Dendritic cell treated with granulocyte-macrophage colony-stimulating factor and Interleukin-4, amounts not matched to agents 40 ng/mL and 50 ng/mL, for 4 days (primary cell): ENCODE measurements around the gene ARHGAP24.

Experiments
- H3K27ac Mint-ChIP-seq: one replicate; pipeline ENCODE4 v1.8.0; 2022; ENCODE audit warnings: mild to moderate bottlenecking, mixed read lengths
- H3K27me3 Mint-ChIP-seq: one replicate; pipeline ENCODE4 v1.8.0; 2022; ENCODE audit warnings: mild to moderate bottlenecking, mixed read lengths
- H3K36me3 Mint-ChIP-seq: one replicate; pipeline ENCODE4 v1.8.0; 2022; ENCODE audit warnings: low read depth, mixed read lengths
- H3K4me1 Mint-ChIP-seq: one replicate; pipeline ENCODE4 v1.8.0; 2022; ENCODE audit warnings: low read depth, mixed read lengths
- H3K4me3 Mint-ChIP-seq: one replicate; pipeline ENCODE4 v1.8.0; 2022; ENCODE audit warnings: mild to moderate bottlenecking, moderate library complexity, mixed read lengths
- H3K9me3 Mint-ChIP-seq: one replicate; pipeline ENCODE4 v1.8.0; 2022; ENCODE audit warnings: mixed read lengths
- intact Hi-C: fragments of 100-400 bp; cut with micrococcal nuclease; formaldehyde crosslinking; loops from one replicate; pipeline ENCODE4 v1.15.0; 2022

Gene ARHGAP24

DNA sequence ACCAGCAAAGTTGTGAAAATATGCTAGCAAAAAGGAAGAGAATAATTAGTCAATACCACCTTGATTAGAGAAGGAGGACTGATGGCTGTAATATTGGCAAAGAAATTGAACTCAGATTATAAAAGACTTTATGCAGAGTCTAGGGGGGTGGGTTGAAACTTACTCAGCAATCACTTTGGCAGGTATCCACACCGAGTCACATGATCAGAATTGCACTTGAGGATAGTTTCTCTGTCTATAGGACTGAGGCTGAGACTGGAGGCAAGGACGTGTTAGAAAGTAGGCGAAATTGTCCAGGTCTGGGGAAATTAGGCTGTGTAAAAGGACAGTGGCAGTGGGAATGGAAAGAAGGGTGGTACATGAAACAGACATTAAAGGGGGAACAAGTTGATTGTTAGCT, 284.4 kb downstream of the ARHGAP24 start:
- H3K4me1 Mint-ChIP-seq = peaks cover 12% of the 10 kb centered on the region
- H3K36me3 Mint-ChIP-seq = no peaks in the 10 kb centered on the region
- no peak overlapping the region for H3K27ac Mint-ChIP-seq
- intact Hi-C loops = no loop called here
- no peak overlapping the region for H3K4me3 Mint-ChIP-seq
- H3K9me3 Mint-ChIP-seq = no peaks in the 10 kb centered on the region
- H3K27me3 Mint-ChIP-seq = no peaks in the 10 kb centered on the region

DNA sequence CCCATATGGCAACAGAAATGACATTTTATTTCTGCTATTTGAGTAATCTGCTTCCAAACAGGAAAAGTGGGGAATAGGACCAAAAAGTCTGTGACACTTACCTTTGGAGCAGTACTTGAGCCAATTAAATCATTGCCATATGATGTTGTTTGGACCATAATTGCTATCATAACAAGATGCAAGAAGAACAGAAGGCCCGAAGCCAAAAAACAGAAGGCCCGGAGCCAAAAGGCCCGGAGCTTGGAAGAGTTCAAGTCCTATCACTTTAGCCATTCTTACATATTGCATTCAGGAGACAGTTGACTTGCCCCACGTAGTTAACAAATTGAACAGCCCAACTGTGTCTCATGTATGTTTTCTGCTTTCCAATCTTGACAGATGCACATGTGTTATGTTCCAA, 285.6 kb downstream of the ARHGAP24 start:
- Mint-ChIP-seq H3K27me3 (no peaks in the 10 kb centered on the region), H3K4me1 (peaks cover 12% of the 10 kb centered on the region), H3K27ac (no peak overlapping the region), H3K9me3 (no peaks in the 10 kb centered on the region), H3K4me3 (no peak overlapping the region), H3K36me3 (no peaks in the 10 kb centered on the region)
- intact Hi-C loops = loop anchor here (10.0 kb wide), 1 partner anchor 204 kb away; no protein-coding TSS in a partner anchor

GRCh38 chr4:85761803-85762528, 287.0 kb downstream of the ARHGAP24 start:
- H3K4me3 Mint-ChIP-seq = no peak overlapping the region
- peak overlapping the region; percentile 56 for H3K27ac Mint-ChIP-seq
- no peaks in the 10 kb centered on the region for H3K36me3 Mint-ChIP-seq
- peaks cover 12% of the 10 kb centered on the region for H3K4me1 Mint-ChIP-seq
- no peaks in the 10 kb centered on the region for H3K27me3 Mint-ChIP-seq
- intact Hi-C loops = loop anchor here (10.0 kb wide), 1 partner anchor 203 kb away; no protein-coding TSS in a partner anchor
- no peaks in the 10 kb centered on the region for H3K9me3 Mint-ChIP-seq

GRCh38 chr4:85762529-85762871, 287.6 kb downstream of the ARHGAP24 start:
- Mint-ChIP-seq H3K27ac (no peak overlapping the region), H3K9me3 (no peaks in the 10 kb centered on the region), H3K4me1 (peaks cover 12% of the 10 kb centered on the region), H3K36me3 (no peaks in the 10 kb centered on the region), H3K27me3 (no peaks in the 10 kb centered on the region), H3K4me3 (no peak overlapping the region)
- intact Hi-C loops = loop anchor here (10.0 kb wide), 1 partner anchor 202 kb away; no protein-coding TSS in a partner anchor

GRCh38 chr4:85763202-85763601, 288.3 kb downstream of the ARHGAP24 start:
- Mint-ChIP-seq H3K4me1 (peaks cover 12% of the 10 kb centered on the region), H3K27me3 (no peaks in the 10 kb centered on the region), H3K4me3 (no peak overlapping the region), H3K36me3 (no peaks in the 10 kb centered on the region), H3K9me3 (no peaks in the 10 kb centered on the region), H3K27ac (no peak overlapping the region)
- intact Hi-C loops = loop anchor here (10.0 kb wide), 1 partner anchor 202 kb away; no protein-coding TSS in a partner anchor

DNA sequence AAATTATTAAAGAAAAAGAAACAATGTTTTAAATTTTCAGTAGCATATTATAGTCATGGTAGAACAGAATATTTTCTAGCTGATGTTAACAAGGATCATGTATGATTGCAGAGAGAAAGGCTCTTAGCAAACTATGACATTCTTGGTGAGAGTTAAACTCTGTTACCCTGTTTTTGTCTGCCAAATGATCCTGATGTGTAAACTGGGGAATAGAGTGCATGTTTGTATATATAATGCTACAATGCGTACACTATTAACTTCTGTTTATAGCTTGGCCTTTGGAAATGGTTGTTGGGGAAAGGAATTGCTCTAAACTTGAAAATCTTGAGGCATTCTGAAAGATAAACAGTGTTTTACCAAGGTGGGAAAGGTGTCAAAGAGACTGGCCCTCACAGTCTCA, 292.7 kb downstream of the ARHGAP24 start:
- no peak overlapping the region for H3K27ac Mint-ChIP-seq
- H3K4me1 Mint-ChIP-seq = no peaks in the 10 kb centered on the region
- no peak overlapping the region for H3K4me3 Mint-ChIP-seq
- intact Hi-C loops = loop anchor here (10.0 kb wide), 1 partner anchor 197 kb away; no protein-coding TSS in a partner anchor
- no peaks in the 10 kb centered on the region for H3K36me3 Mint-ChIP-seq
- H3K9me3 Mint-ChIP-seq = no peaks in the 10 kb centered on the region
- no peaks in the 10 kb centered on the region for H3K27me3 Mint-ChIP-seq

- Mint-ChIP-seq H3K4me3 (no peak overlapping the region), H3K27ac (no peak overlapping the region)
These were observed 294.1 kb downstream of the ARHGAP24 start for GRCh38 chr4:85769009-85769408.

GRCh38 chr4:85772470-85772869, 297.5 kb downstream of the ARHGAP24 start:
- Mint-ChIP-seq H3K4me1 (no peaks in the 10 kb centered on the region), H3K27me3 (no peaks in the 10 kb centered on the region), H3K4me3 (no peak overlapping the region), H3K9me3 (no peaks in the 10 kb centered on the region), H3K27ac (no peak overlapping the region), H3K36me3 (no peaks in the 10 kb centered on the region)
- intact Hi-C loops = no loop called here

More at GRCh38 chr4:85769009-85769408, 294.1 kb downstream of the ARHGAP24 start:
- H3K4me1 Mint-ChIP-seq = no peaks in the 10 kb centered on the region
- no peaks in the 10 kb centered on the region for H3K9me3 Mint-ChIP-seq
- no peaks in the 10 kb centered on the region for H3K27me3 Mint-ChIP-seq
- intact Hi-C loops = loop anchor here (10.0 kb wide), 1 partner anchor 196 kb away; no protein-coding TSS in a partner anchor
- no peaks in the 10 kb centered on the region for H3K36me3 Mint-ChIP-seq

GRCh38 chr4:85773372-85773771, 298.4 kb downstream of the ARHGAP24 start:
- Mint-ChIP-seq H3K27ac (no peak overlapping the region), H3K4me3 (no peak overlapping the region), H3K36me3 (no peaks in the 10 kb centered on the region), H3K27me3 (no peaks in the 10 kb centered on the region), H3K9me3 (no peaks in the 10 kb centered on the region), H3K4me1 (peaks cover 2% of the 10 kb centered on the region)
- intact Hi-C loops = no loop called here

DNA sequence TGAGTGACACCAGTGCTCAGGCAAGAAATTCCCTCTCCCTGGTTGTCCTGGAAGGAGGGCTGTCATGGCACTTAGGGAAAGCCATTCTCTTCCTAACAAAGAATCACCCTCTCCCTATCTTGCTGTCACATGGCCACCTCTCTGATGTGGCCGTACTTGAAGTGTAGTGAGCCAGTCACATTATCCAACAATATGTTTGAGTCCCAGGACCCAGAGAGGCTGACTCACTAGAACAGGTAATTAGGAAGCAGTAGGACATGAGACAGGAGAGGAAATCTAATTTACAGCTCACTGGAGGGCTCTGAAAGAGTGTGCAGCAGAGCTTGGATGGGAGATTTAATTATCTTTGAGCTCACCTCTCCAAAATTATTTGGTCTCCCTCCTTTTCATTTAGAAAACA, 299.1 kb downstream of the ARHGAP24 start:
- no peaks in the 10 kb centered on the region for H3K27me3 Mint-ChIP-seq
- H3K9me3 Mint-ChIP-seq = no peaks in the 10 kb centered on the region
- H3K4me3 Mint-ChIP-seq = no peak overlapping the region
- peaks cover 5% of the 10 kb centered on the region for H3K4me1 Mint-ChIP-seq
- H3K36me3 Mint-ChIP-seq = no peaks in the 10 kb centered on the region
- H3K27ac Mint-ChIP-seq = no peak overlapping the region
- intact Hi-C loops = no loop called here

DNA sequence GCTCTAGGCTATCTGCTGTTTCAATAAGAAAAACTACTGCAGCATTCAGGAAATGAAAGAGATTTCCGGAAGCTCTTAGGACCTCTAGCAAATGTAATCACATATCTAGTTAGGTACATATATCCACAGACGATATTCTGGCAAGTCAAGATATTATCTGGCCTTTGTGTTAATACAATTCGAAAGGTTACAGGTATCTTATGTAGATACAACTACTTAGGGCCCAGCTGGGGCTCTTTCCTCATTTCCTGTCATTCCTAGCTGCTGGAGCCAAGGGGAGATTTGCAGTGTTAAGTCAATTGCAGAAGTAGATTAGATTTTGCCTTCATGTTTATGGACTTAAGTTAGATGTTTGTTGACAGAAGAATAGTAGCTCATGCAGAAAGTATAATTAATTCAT, 299.5 kb downstream of the ARHGAP24 start:
- Mint-ChIP-seq H3K9me3 (no peaks in the 10 kb centered on the region), H3K4me3 (no peak overlapping the region), H3K27me3 (no peaks in the 10 kb centered on the region)

GRCh38 chr4:85776096-85776495, 301.1 kb downstream of the ARHGAP24 start:
- H3K4me3 Mint-ChIP-seq = no peak overlapping the region
- intact Hi-C loops = no loop called here
- no peak overlapping the region for H3K27ac Mint-ChIP-seq
- H3K27me3 Mint-ChIP-seq = no peaks in the 10 kb centered on the region
- peaks cover 5% of the 10 kb centered on the region for H3K4me1 Mint-ChIP-seq
- H3K9me3 Mint-ChIP-seq = no peaks in the 10 kb centered on the region
- no peaks in the 10 kb centered on the region for H3K36me3 Mint-ChIP-seq

More for the DNA sequence above, 299.5 kb downstream of the ARHGAP24 start:
- Mint-ChIP-seq H3K4me1 (peaks cover 5% of the 10 kb centered on the region), H3K27ac (no peak overlapping the region), H3K36me3 (no peaks in the 10 kb centered on the region)
- intact Hi-C loops = no loop called here

- Mint-ChIP-seq H3K36me3 (no peaks in the 10 kb centered on the region), H3K27ac (no peak overlapping the region), H3K4me1 (peaks cover 5% of the 10 kb centered on the region), H3K27me3 (no peaks in the 10 kb centered on the region), H3K4me3 (no peak overlapping the region), H3K9me3 (no peaks in the 10 kb centered on the region)
- intact Hi-C loops = no loop called here
These were observed 301.6 kb downstream of the ARHGAP24 start for GRCh38 chr4:85776579-85776978.

DNA sequence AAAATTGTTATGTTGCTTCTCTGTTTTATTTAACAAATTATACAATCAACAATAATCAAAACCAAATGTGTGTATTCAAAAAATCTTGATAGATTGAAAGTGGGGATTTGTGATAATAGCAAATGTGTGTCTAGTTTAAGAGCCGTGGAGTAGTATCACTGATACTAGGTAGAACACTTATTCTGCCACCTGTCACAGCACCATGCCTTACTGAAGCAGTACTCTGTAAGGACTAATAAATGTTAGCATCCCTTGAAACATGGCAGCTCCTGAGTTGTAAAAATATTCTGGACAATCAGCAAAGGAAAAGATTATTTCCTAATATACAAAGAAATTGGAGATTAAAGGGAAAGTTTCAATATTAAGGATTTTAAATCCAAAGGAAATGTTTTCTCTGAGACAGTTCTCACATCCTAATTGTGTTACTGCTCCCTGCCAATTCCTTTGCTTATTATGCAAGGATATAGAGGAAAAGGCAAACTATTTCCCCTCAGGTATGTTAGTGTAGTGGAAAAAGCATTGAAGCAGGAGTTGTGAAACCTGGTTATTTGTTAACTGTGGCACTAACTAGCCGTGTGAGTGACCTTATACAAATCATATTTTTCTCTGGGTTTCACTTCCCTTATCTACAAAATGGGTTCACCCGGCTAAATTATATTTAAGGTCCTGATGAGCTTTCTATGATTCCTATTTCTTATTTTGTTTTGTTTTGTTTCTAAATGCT, 303.1 kb downstream of the ARHGAP24 start:
- Mint-ChIP-seq H3K27me3 (no peaks in the 10 kb centered on the region), H3K36me3 (no peaks in the 10 kb centered on the region), H3K4me1 (peaks cover 5% of the 10 kb centered on the region), H3K27ac (no peak overlapping the region), H3K9me3 (no peaks in the 10 kb centered on the region), H3K4me3 (no peak overlapping the region)
- intact Hi-C loops = no loop called here
